Activated CD4-positive, alpha-beta memory T cell treated with anti-CD3 and anti-CD28 coated beads, Interleukin-2, amount 10 ng/mL, durations not matched to agents 7 days and 5 days (primary cell): ENCODE results near the gene KSR2. TPM values are rescaled to one million over a fixed set of nuclear protein-coding genes. Genes with fewer than 3 reads are reported as not detected.

ENCODE experiments used
- CTCF ChIA-PET: fragments of 350-600 bp; sonication (Branson Sonifier 250); formaldehyde crosslinking; loops from one replicate; lab custom pipeline; 2021; ENCODE audit warnings: antibody characterized with exemption, inconsistent platforms; lab: Charles Lee
- POLR2A ChIA-PET: fragments of 350-600 bp; sonication (Branson Sonifier 250); formaldehyde crosslinking; loops from one replicate; lab custom pipeline; 2021; ENCODE audit warnings: antibody characterized with exemption; lab: Charles Lee
- DNase-seq: peaks from one replicate; pipeline ENCODE4 v3.0.0-alpha.2; 2020
- H3K27ac Mint-ChIP-seq: one replicate; pipeline ENCODE4 v1.8.0; 2021; ENCODE audit warnings: mild to moderate bottlenecking, mixed read lengths
- H3K27me3 Mint-ChIP-seq: one replicate; pipeline ENCODE4 v1.8.0; 2021; ENCODE audit warnings: mixed read lengths
- H3K36me3 Mint-ChIP-seq: one replicate; pipeline ENCODE4 v1.8.0; 2021; ENCODE audit warnings: low read depth, mixed read lengths
- H3K4me1 Mint-ChIP-seq: one replicate; pipeline ENCODE4 v1.8.0; 2021; ENCODE audit warnings: mixed read lengths
- H3K4me3 Mint-ChIP-seq: one replicate; pipeline ENCODE4 v1.8.0; 2021; ENCODE audit warnings: mild to moderate bottlenecking, mixed read lengths
- H3K9me3 Mint-ChIP-seq: one replicate; pipeline ENCODE4 v1.8.0; 2021; ENCODE audit warnings: mixed read lengths
- total RNA-seq, 2 experiments: library from RNA; stranded (reverse); gene quantifications; one replicate each; pipeline ENCODE4 v1.2.3, GENCODE V29; 2021

KSR2 gene
- total RNA-seq, 2 experiments from 2014 or later: not detected

DNA sequence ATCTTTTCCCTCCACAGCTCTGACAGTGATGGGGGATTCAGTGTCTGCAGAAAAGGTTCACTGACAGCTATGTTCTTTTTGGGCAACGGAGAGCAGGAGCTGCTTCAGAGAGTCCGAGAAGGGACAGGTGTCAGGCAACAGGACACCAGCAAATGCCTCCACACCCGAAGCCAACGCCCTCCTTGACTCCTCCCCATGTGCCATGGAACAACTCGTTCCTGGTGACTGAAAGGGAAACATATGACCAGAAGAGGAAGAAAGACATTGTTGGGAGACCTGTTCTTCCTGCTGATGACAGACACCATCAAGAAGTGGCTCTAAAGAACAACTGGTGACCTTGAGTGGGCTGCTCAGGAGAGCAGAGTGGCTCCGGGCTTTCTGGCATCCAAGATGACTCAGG lies 435.1 kb downstream of the KSR2 start:
- H3K27ac Mint-ChIP-seq: no peak overlapping the region
- DNase-seq: no peak
- H3K4me1 Mint-ChIP-seq: no peaks in the 10 kb centered on the region
- no peak overlapping the region for H3K4me3 Mint-ChIP-seq
- no peaks in the 10 kb centered on the region for H3K27me3 Mint-ChIP-seq
- H3K9me3 Mint-ChIP-seq: no peaks in the 10 kb centered on the region
- ChIA-PET POLR2A (no interaction called here), CTCF (no interaction called here)
- no peaks in the 10 kb centered on the region for H3K36me3 Mint-ChIP-seq

DNA sequence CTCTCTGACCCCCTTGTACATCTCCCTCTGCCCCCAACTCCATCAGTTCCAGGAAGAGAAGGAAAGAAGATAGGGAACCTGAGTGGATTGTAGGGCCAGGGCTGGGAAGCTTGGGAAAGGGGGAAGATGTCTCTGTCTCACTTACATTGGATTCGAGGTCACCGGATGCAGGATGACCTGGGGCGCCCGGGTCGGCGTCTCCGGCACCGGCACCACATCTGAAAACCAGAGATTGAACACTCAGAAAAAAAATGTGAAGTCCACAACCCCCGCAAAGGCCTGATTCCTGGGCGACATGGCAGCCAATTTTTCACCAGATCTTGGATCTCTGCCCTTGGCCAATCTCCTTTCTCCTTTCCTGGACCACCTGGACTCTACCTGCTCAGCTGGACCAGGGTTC lies 438.0 kb downstream of the KSR2 start:
- H3K4me1 Mint-ChIP-seq: no peaks in the 10 kb centered on the region
- no peak overlapping the region for H3K4me3 Mint-ChIP-seq
- no peak overlapping the region for H3K27ac Mint-ChIP-seq
- CTCF ChIA-PET: no interaction called here
- no peaks in the 10 kb centered on the region for H3K9me3 Mint-ChIP-seq
- POLR2A ChIA-PET: no interaction called here
- no peaks in the 10 kb centered on the region for H3K27me3 Mint-ChIP-seq
- DNase-seq: no peak
- H3K36me3 Mint-ChIP-seq: no peaks in the 10 kb centered on the region

- Mint-ChIP-seq H3K27me3 (no peaks in the 10 kb centered on the region), H3K36me3 (no peaks in the 10 kb centered on the region), H3K9me3 (no peaks in the 10 kb centered on the region), H3K4me1 (no peaks in the 10 kb centered on the region), H3K4me3 (no peak overlapping the region), H3K27ac (no peak overlapping the region)
- DNase-seq: no peak
- CTCF ChIA-PET: no interaction called here
- POLR2A ChIA-PET: no interaction called here
These were observed 440.3 kb downstream of the KSR2 start for GRCh38 chr12:117528538-117528937.

- ChIA-PET POLR2A (no interaction called here), CTCF (interaction anchor here (1.1 kb wide), 1 partner anchor 161 kb away, joined by 3 read pairs; no protein-coding TSS in a partner anchor)
- Mint-ChIP-seq H3K27ac (no peak overlapping the region), H3K4me3 (no peak overlapping the region), H3K27me3 (no peaks in the 10 kb centered on the region), H3K4me1 (no peaks in the 10 kb centered on the region), H3K36me3 (no peaks in the 10 kb centered on the region), H3K9me3 (no peaks in the 10 kb centered on the region)
- no peak for DNase-seq
These were observed 441.3 kb downstream of the KSR2 start for GRCh38 chr12:117527479-117527855.

GRCh38 chr12:117526757-117527478 lies 441.9 kb downstream of the KSR2 start:
- Mint-ChIP-seq H3K4me1 (no peaks in the 10 kb centered on the region), H3K27ac (no peak overlapping the region), H3K27me3 (no peaks in the 10 kb centered on the region), H3K36me3 (no peaks in the 10 kb centered on the region), H3K4me3 (no peak overlapping the region), H3K9me3 (no peaks in the 10 kb centered on the region)
- ChIA-PET POLR2A (no interaction called here), CTCF (interaction anchor here (0.6 to 1.1 kb wide), 2 partner anchors 61 to 160 kb away, joined by 3 read pairs; no protein-coding TSS in a partner anchor)
- no peak for DNase-seq

DNA sequence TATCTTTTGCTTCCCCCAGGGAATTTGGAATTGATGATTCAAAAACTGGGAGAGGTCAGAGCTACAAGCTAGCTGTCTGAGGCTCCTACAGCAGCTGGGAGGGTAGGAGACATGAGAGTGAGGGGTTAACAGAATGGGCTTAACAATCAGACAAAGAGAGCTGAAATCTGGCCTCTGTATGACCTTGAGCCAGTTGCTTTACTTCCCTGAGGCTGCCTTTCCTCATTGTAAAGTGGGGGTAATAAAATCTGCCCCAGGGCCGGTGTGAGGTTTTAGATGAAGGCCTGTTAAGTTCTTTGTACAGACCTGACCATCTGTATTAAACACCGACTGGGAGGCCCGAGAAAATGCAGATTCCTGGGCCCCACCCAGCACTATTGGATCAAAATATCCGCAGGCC lies 443.0 kb downstream of the KSR2 start:
- H3K36me3 Mint-ChIP-seq: no peaks in the 10 kb centered on the region
- ChIA-PET CTCF (no interaction called here), POLR2A (no interaction called here)
- DNase-seq: no peak
- H3K27ac Mint-ChIP-seq: no peak overlapping the region
- no peaks in the 10 kb centered on the region for H3K27me3 Mint-ChIP-seq
- no peaks in the 10 kb centered on the region for H3K9me3 Mint-ChIP-seq
- H3K4me3 Mint-ChIP-seq: no peak overlapping the region
- no peaks in the 10 kb centered on the region for H3K4me1 Mint-ChIP-seq

DNA sequence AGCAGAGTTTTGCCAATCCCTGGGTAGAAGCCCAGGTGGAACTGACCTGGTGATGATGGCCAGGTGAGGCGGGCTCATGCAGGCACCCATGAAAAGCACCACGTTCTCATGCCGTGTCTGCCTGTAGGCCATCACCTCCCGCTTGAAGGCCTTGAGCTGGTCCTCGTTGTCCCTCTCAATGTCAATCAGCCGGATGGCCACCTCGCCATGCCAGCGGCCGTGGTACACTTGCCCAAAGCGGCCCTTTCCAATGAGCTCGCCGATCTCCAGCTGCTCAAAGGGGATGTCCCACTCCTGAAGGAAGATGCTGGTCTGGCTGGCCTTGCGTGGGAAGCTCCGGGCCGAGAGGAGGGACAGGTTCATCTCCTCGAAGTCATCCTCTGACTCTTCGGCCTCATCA lies 444.0 kb downstream of the KSR2 start:
- DNase-seq: no peak
- no peaks in the 10 kb centered on the region for H3K9me3 Mint-ChIP-seq
- no peaks in the 10 kb centered on the region for H3K4me1 Mint-ChIP-seq
- no peaks in the 10 kb centered on the region for H3K27me3 Mint-ChIP-seq
- H3K4me3 Mint-ChIP-seq: no peak overlapping the region
- no peak overlapping the region for H3K27ac Mint-ChIP-seq
- CTCF ChIA-PET: interaction anchor here (1.0 kb wide), 1 partner anchor 158 kb away, joined by 3 read pairs; no protein-coding TSS in a partner anchor
- H3K36me3 Mint-ChIP-seq: no peaks in the 10 kb centered on the region
- POLR2A ChIA-PET: no interaction called here

GRCh38 chr12:117523971-117524370 lies 444.8 kb downstream of the KSR2 start:
- Mint-ChIP-seq H3K36me3 (no peaks in the 10 kb centered on the region), H3K9me3 (no peaks in the 10 kb centered on the region), H3K4me1 (no peaks in the 10 kb centered on the region), H3K27me3 (no peaks in the 10 kb centered on the region), H3K4me3 (no peak overlapping the region), H3K27ac (no peak overlapping the region)
- ChIA-PET POLR2A (no interaction called here), CTCF (no interaction called here)
- no peak for DNase-seq

- H3K36me3 Mint-ChIP-seq: no peaks in the 10 kb centered on the region
- no peaks in the 10 kb centered on the region for H3K27me3 Mint-ChIP-seq
- ChIA-PET CTCF (no interaction called here), POLR2A (no interaction called here)
- no peaks in the 10 kb centered on the region for H3K9me3 Mint-ChIP-seq
- H3K27ac Mint-ChIP-seq: no peak overlapping the region
- no peaks in the 10 kb centered on the region for H3K4me1 Mint-ChIP-seq
- no peak for DNase-seq
- H3K4me3 Mint-ChIP-seq: no peak overlapping the region
These were observed 446.2 kb downstream of the KSR2 start for GRCh38 chr12:117522559-117522958.

- H3K27ac Mint-ChIP-seq: no peak overlapping the region
- H3K9me3 Mint-ChIP-seq: no peaks in the 10 kb centered on the region
- H3K36me3 Mint-ChIP-seq: no peaks in the 10 kb centered on the region
- ChIA-PET POLR2A (no interaction called here), CTCF (no interaction called here)
- no peak for DNase-seq
- no peak overlapping the region for H3K4me3 Mint-ChIP-seq
- H3K27me3 Mint-ChIP-seq: no peaks in the 10 kb centered on the region
- no peaks in the 10 kb centered on the region for H3K4me1 Mint-ChIP-seq
These were observed 446.9 kb downstream of the KSR2 start for GRCh38 chr12:117521867-117522266.

GRCh38 chr12:117521346-117521745 lies 447.4 kb downstream of the KSR2 start:
- no peak overlapping the region for H3K4me3 Mint-ChIP-seq
- H3K4me1 Mint-ChIP-seq: no peaks in the 10 kb centered on the region
- POLR2A ChIA-PET: no interaction called here
- no peak for DNase-seq
- H3K27me3 Mint-ChIP-seq: no peaks in the 10 kb centered on the region
- H3K36me3 Mint-ChIP-seq: no peaks in the 10 kb centered on the region
- no peak overlapping the region for H3K27ac Mint-ChIP-seq
- no peaks in the 10 kb centered on the region for H3K9me3 Mint-ChIP-seq
- CTCF ChIA-PET: no interaction called here

DNA sequence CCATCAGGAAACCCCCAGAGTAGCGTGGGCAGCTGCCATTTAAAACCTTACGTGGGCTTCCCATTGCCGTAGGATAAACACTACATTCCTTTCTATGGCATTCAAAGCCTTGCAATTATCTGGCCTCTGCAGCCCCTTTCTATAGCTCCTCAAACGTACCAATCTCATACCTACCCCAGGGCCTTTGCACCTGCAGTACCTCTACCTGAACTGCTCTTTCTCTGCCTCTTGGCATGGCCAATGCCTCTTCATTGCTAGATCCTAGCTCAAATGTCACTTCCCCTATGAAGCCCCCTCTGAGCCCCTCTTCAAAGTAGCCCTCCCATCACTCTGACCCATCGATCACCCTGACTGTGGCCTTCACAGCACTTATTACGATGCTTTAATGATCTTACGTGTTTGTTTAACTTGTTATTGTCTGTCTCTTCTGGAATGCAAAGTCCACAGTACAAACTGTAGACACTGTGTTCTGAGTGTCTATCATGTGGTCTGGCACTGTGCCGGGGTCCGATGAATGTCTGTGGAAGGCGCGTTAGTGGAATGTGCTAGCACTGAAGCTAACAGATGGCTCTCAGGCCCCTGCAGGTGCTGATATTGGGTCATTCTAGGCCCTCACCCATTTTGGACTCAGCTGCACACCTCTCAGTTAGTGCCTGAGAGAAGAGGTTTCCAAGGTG lies 450.1 kb downstream of the KSR2 start:
- Mint-ChIP-seq H3K36me3 (no peaks in the 10 kb centered on the region), H3K4me1 (no peaks in the 10 kb centered on the region), H3K27ac (no peak overlapping the region), H3K9me3 (no peaks in the 10 kb centered on the region), H3K27me3 (no peaks in the 10 kb centered on the region), H3K4me3 (no peak overlapping the region)
- ChIA-PET CTCF (no interaction called here), POLR2A (interaction anchor here (0.5 kb wide), 1 partner anchor 271 kb away, joined by 4 read pairs; no protein-coding TSS in a partner anchor)
- DNase-seq: no peak

DNA sequence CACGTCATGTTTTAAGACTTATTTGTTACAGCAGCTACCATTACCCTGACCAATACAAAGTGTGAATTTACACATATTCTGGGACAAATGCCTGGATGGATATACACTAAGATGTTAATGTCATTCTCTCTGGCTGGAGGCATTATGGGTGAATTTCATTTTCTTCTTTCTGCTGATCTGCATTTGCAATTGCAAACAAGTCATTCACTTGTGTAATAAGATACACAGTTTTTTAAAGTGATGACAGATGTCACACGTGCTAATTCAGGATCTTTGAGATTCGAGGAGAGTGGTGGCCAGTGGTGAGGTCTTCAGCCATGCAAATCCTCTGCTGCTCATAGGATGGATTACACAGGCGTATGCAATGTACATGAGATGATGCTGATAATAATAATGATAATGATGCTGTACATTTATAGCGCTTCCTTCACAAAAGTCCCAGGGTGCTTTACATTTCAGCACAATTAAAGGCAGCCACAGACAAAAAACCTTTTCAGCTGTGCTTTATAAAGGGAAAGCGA lies 451.5 kb downstream of the KSR2 start:
- POLR2A ChIA-PET: no interaction called here
- CTCF ChIA-PET: no interaction called here
- Mint-ChIP-seq H3K27me3 (no peaks in the 10 kb centered on the region), H3K36me3 (no peaks in the 10 kb centered on the region), H3K4me1 (no peaks in the 10 kb centered on the region), H3K9me3 (no peaks in the 10 kb centered on the region), H3K27ac (no peak overlapping the region), H3K4me3 (no peak overlapping the region)
- no peak for DNase-seq
